ENCODE results near the gene TIAL1. TPM values are rescaled to one million over a fixed set of nuclear protein-coding genes. Genes with fewer than 3 reads are reported as not detected.

TIAL1 gene
- total and polyA plus RNA-seq, 2 of the 13 experiments (the other 11 are each of a cell fraction or from before 2014, with no cell fraction given), result 31.5 to 148 TPM

DNA sequence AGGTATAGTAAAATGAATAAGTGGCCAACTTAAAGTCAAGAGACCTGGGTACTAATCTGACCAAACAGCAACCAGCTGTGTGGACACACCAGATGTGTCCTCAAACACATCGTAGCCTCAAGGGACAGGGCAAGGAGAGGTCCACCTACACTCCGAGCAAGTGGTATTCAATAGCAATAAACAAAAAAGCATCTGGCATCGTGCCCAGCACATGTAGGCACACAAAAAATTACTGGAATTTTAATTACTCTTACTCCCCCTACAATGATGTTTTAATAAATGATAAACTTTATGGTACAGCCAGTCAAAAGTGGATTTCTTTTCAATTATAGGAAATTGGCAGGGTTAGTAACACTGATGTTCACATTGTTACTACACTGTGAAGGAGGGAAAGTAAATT lies 50.8 kb downstream of the TIAL1 start:
- no peak overlapping the region for H3K9ac ChIP-seq (ENCODE audit: insufficient read depth, low read depth, low read length)
- ATAC-seq (no peak), FAIRE-seq (no peak), DNase-seq (ENCODE audit: low spot score) (no peak)
- intact Hi-C loops (cut with micrococcal nuclease; ENCODE audit: unreplicated experiment) (no loop called here), in situ Hi-C loops (cut with HindIII; ENCODE audit: extremely low pct_ligation_motif_present, low pct_unique_long_range_greater_than_20kb) (loop anchor here (25.0 kb wide), 1 partner anchor 359 kb away; the partner anchor contains the start of gene PRDX3)
- H3K79me2 ChIP-seq (ENCODE audit: insufficient read depth, low read length), result no peaks in the 10 kb centered on the region
- H3K4me2 ChIP-seq (ENCODE audit: low read depth, low read length), result no peak overlapping the region
- H3K27me3 ChIP-seq (ENCODE audit: control insufficient read depth in 1 of 2, insufficient read depth in 2 of 2, low read length in 2 of 2), result peaks cover 3 to 36% of the 10 kb centered on the region in 2 experiments; a peak in 4 of 5 replicates
- POLR2A ChIA-PET, result no interaction called here
- H4K20me1 ChIP-seq (ENCODE audit: insufficient read depth, low read length), result 0 out of 2 replicates have a peak, but pooled peaks cover 3% of the 10 kb centered on the region
- 6% methylated on average over 3 of the region's 3 CpGs for WGBS (ENCODE audit: low lambda C conversion rate)
- TF ChIP-seq BRD4 (CRISPR knock-in tag; IDR thresholded peaks at IDR 0.05) (no peak), MED8 (CRISPR knock-in tag; IDR thresholded peaks at IDR 0.05; ENCODE audit: insufficient replicate concordance) (no peak), ZSCAN22 (CRISPR knock-in tag; IDR thresholded peaks at IDR 0.05) (no peak), ZFP37 (CRISPR knock-in tag; IDR thresholded peaks at IDR 0.05; ENCODE audit: borderline replicate concordance) (no peak), KLF16 (CRISPR knock-in tag; IDR thresholded peaks at IDR 0.05) (no peak), HOXA3 (CRISPR knock-in tag; IDR thresholded peaks at IDR 0.05) (no peak), ZNF652 (CRISPR knock-in tag; IDR thresholded peaks at IDR 0.05; ENCODE audit: borderline replicate concordance, low read depth) (no peak), ZNF12 (CRISPR knock-in tag; IDR thresholded peaks at IDR 0.05) (no peak), ZNF326 (CRISPR knock-in tag; IDR thresholded peaks at IDR 0.05; ENCODE audit: borderline replicate concordance) (no peak), NFE2L2 (IDR thresholded peaks at IDR 0.05; ENCODE audit: low read length) (no peak), ZNF256 (CRISPR knock-in tag; conservative IDR thresholded peaks at IDR 0.05) (no peak), ARHGAP35 (CRISPR knock-in tag; IDR thresholded peaks at IDR 0.05; ENCODE audit: borderline replicate concordance) (no peak), ZNF350 (CRISPR knock-in tag; IDR thresholded peaks at IDR 0.05; ENCODE audit: borderline replicate concordance, low read depth) (no peak), DZIP1 (CRISPR knock-in tag; IDR thresholded peaks at IDR 0.05) (no peak), HNRNPL (IDR thresholded peaks at IDR 0.05; ENCODE audit: low read depth, low read length) (no peak), ZIK1 (CRISPR knock-in tag; IDR thresholded peaks at IDR 0.05; ENCODE audit: borderline replicate concordance, low read depth) (no peak), ISL2 (CRISPR knock-in tag; IDR thresholded peaks at IDR 0.05) (no peak), TRIM24 (CRISPR knock-in tag; IDR thresholded peaks at IDR 0.05) (no peak), ZNF619 (CRISPR knock-in tag; IDR thresholded peaks at IDR 0.05) (no peak)
- TF ChIP-seq, protein P1, sequence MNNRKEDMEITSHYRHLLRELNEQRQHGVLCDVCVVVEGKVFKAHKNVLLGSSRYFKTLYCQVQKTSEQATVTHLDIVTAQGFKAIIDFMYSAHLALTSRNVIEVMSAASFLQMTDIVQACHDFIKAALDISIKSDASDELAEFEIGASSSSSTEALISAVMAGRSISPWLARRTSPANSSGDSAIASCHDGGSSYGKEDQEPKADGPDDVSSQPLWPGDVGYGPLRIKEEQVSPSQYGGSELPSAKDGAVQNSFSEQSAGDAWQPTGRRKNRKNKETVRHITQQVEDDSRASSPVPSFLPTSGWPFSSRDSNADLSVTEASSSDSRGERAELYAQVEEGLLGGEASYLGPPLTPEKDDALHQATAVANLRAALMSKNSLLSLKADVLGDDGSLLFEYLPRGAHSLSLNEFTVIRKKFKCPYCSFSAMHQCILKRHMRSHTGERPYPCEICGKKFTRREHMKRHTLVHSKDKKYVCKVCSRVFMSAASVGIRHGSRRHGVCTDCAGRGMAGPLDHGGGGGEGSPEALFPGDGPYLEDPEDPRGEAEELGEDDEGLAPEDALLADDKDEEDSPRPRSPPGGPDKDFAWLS (CRISPR knock-in tag; IDR thresholded peaks at IDR 0.05; ENCODE audit: borderline replicate concordance), result no peak
- H3K36me3 ChIP-seq (replicated peaks in 1 of 2; ENCODE audit: control insufficient read depth in 1 of 2, insufficient read depth in 2 of 2, low read length in 2 of 2), result no peaks in the 10 kb centered on the region
- CTCF ChIA-PET (ENCODE audit: low intra/inter-chr PET ratio, low total read pairs), result no interaction called here
- H3K4me1 ChIP-seq (ENCODE audit: insufficient read depth, low read length), result peaks cover 10% of the 10 kb centered on the region; the same call in 1 of the 2 replicates
- BruUV-seq (replicated peaks), result no TSS peak
- H3K9me3 ChIP-seq (ENCODE audit: low read length), result no peaks in the 10 kb centered on the region
- H2AFZ ChIP-seq (ENCODE audit: low read length), result no peak overlapping the region
- H3K4me3 ChIP-seq (replicated peaks in 1 of 3; ENCODE audit: insufficient read depth in 1 of 3, low read depth in 2 of 3, low read length in 3 of 3), result no peak overlapping the region
- H3K27ac ChIP-seq (ENCODE audit: extremely low read length, insufficient read depth, low read length), result no peak overlapping the region

Data from HepG2 (cell line).